GM13977 (cell line): ENCODE measurements around the gene HUWE1.

Experiments used
- DNase-seq: peaks from one replicate; pipeline ENCODE4 v3.0.0; 2012; ENCODE audit warnings: low spot score
- CTCF ChIP-seq: IDR thresholded peaks from 2 replicates; pipeline ENCODE4 v1.5.1; 2012; ENCODE audit warnings: mild to moderate bottlenecking, control low read depth; ENCODE audit not compliant: insufficient read depth; ENCODE audit errors: extremely low read depth, missing control alignments
- in situ Hi-C: fragments of 300-500 bp; cut with MboI; formaldehyde crosslinking; loops from one replicate; pipeline ENCODE4 v1.12.0; 2022; ENCODE audit warnings: low sequenced_read_pairs, low pct_unique_long_range_greater_than_20kb, mixed read lengths, inconsistent platforms; ENCODE audit not compliant: unreplicated experiment

HUWE1 gene

GRCh38 chrX:53494436-53494835 is 192.1 kb downstream of the HUWE1 start:
- TF ChIP-seq CTCF = no peak
- DNase-seq = no peak
- in situ Hi-C loops = no loop called here

GRCh38 chrX:53486285-53486684 is 200.2 kb downstream of the HUWE1 start:
- TF ChIP-seq CTCF = no peak
- in situ Hi-C loops = no loop called here
- no peak for DNase-seq

GRCh38 chrX:53483838-53484405 is 202.6 kb downstream of the HUWE1 start:
- DNase-seq = no peak
- no peak for TF ChIP-seq CTCF
- in situ Hi-C loops = no loop called here

- DNase-seq = no peak
- in situ Hi-C loops = no loop called here
- TF ChIP-seq CTCF = no peak
Measured at GRCh38 chrX:53483416-53483815, 203.1 kb downstream of the HUWE1 start.
